ENCODE measurements around the gene POMGNT2. TPM values are rescaled to one million over a fixed set of nuclear protein-coding genes. Genes with fewer than 3 reads are reported as not detected.

Gene POMGNT2
- total and polyA plus RNA-seq, 2 donors (not counting 1 experiment from before 2014, with no cell fraction given): 2.8 to 3.1 TPM

GRCh38 chr3:43148033-43148432 lies 42.2 kb upstream of the POMGNT2 start:
- Histone ChIP-seq H2AFZ (ENCODE audit: insufficient read depth, low read depth, low read length, poor library complexity, severe bottlenecking) (no peak overlapping the region), H3K79me2 (ENCODE audit: control insufficient read depth, insufficient read depth, low read length) (no peaks in the 10 kb centered on the region), H3K36me3 (replicated peaks in 1 of 2; ENCODE audit: control extremely low read depth in 1 of 2, control insufficient read depth in 1 of 2, extremely low read depth in 1 of 2, insufficient read depth in 2 of 2, low read length in 1 of 2) (no peaks in the 10 kb centered on the region), H3K4me1 (ENCODE audit: control insufficient read depth in 2 of 2, insufficient read depth in 2 of 2, low read length in 2 of 2) (no peaks in the 10 kb centered on the region), H3K27me3 (replicated peaks in 1 of 4; ENCODE audit: control extremely low read depth in 1 of 4, control insufficient read depth in 3 of 4, insufficient read depth in 4 of 4, low read length in 3 of 4) (peaks cover 0 to 4% (median 0%) of the 10 kb centered on the region in 4 experiments), H3K4me2 (replicated peaks; ENCODE audit: low read depth, low read length, poor library complexity, severe bottlenecking) (no peak overlapping the region), H3K27ac (ENCODE audit: low read length in 2 of 2) (no peak overlapping the region), H3K9ac (ENCODE audit: low read length) (no peak overlapping the region), H3K4me3 (ENCODE audit: control extremely low read depth in 1 of 5, extremely low read depth in 1 of 5, insufficient read depth in 1 of 5, low read depth in 2 of 5, low read length in 4 of 5) (no peak overlapping the region), H4K20me1 (ENCODE audit: control insufficient read depth, insufficient read depth, low read length, poor library complexity, severe bottlenecking) (no peaks in the 10 kb centered on the region), H3K9me3 (ENCODE audit: control extremely low read depth in 1 of 3, control insufficient read depth in 2 of 3, insufficient read depth in 1 of 3, low read length in 2 of 3) (no peaks in the 10 kb centered on the region)
- ChIA-PET POLR2A (no interaction called here), CTCF (no interaction called here)
- intact Hi-C loops (cut with micrococcal nuclease): no loop called here
- Mint-ChIP-seq H3K4me1 (no peaks in the 10 kb centered on the region), H3K27me3 (peaks cover 25% of the 10 kb centered on the region), H3K4me3 (no peak overlapping the region), H3K27ac (no peak overlapping the region), H3K9me3 (ENCODE audit: insufficient read depth) (no peaks in the 10 kb centered on the region)
- no peak for TF ChIP-seq EZH2 (IDR thresholded peaks at IDR 0.05; ENCODE audit: borderline replicate concordance, insufficient read depth, low read depth, low read length, poor library complexity, severe bottlenecking)
- TF ChIP-seq, protein P1, sequence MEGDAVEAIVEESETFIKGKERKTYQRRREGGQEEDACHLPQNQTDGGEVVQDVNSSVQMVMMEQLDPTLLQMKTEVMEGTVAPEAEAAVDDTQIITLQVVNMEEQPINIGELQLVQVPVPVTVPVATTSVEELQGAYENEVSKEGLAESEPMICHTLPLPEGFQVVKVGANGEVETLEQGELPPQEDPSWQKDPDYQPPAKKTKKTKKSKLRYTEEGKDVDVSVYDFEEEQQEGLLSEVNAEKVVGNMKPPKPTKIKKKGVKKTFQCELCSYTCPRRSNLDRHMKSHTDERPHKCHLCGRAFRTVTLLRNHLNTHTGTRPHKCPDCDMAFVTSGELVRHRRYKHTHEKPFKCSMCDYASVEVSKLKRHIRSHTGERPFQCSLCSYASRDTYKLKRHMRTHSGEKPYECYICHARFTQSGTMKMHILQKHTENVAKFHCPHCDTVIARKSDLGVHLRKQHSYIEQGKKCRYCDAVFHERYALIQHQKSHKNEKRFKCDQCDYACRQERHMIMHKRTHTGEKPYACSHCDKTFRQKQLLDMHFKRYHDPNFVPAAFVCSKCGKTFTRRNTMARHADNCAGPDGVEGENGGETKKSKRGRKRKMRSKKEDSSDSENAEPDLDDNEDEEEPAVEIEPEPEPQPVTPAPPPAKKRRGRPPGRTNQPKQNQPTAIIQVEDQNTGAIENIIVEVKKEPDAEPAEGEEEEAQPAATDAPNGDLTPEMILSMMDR (IDR thresholded peaks at IDR 0.05): no peak
- ATAC-seq (ENCODE audit: low read depth) (no peak), DNase-seq (no peak)

DNA sequence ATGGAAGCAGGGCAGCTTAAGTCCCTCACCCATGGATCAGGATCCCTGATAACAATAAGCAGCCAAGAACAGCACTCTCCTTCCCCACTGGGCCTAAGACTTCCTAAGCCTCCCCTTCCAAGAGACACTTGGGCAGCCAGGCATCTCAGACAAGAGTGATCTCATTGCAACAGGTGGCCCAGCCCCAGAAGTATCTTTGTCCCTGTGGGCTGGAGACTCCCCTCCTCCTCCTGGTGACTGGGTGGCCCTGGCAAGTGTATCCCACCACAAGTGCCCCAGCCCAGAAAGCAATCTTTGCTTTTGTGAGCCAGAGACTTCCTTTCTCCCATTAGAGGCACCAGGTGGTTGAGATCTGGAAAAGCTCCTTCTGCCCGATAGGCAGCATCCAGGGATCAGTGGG lies 40.7 kb upstream of the POMGNT2 start:
- H3K79me2 ChIP-seq (ENCODE audit: control insufficient read depth, insufficient read depth, low read length): no peaks in the 10 kb centered on the region
- no peak for ATAC-seq (ENCODE audit: low read depth)
- H3K27ac ChIP-seq (ENCODE audit: low read length in 2 of 2): no peak overlapping the region
- no peak overlapping the region for H3K4me3 ChIP-seq (ENCODE audit: control extremely low read depth in 1 of 5, extremely low read depth in 1 of 5, insufficient read depth in 1 of 5, low read depth in 2 of 5, low read length in 4 of 5)
- H2AFZ ChIP-seq (ENCODE audit: insufficient read depth, low read depth, low read length, poor library complexity, severe bottlenecking): no peak overlapping the region
- no peaks in the 10 kb centered on the region for H3K4me1 Mint-ChIP-seq
- H3K9ac ChIP-seq (ENCODE audit: low read length): no peak overlapping the region
- WGBS (ENCODE audit: insufficient coverage): no CpG with 5 or more reads among the region's 1 CpG
- H3K27me3 Mint-ChIP-seq: peaks cover 31% of the 10 kb centered on the region
- no peaks in the 10 kb centered on the region for H4K20me1 ChIP-seq (ENCODE audit: control insufficient read depth, insufficient read depth, low read length, poor library complexity, severe bottlenecking)
- no peak for TF ChIP-seq EZH2 (IDR thresholded peaks at IDR 0.05; ENCODE audit: borderline replicate concordance, insufficient read depth, low read depth, low read length, poor library complexity, severe bottlenecking)
- TF ChIP-seq, protein P1 (IDR thresholded peaks at IDR 0.05): no peak
- intact Hi-C loops (cut with micrococcal nuclease): no loop called here
- peaks cover 0 to 4% (median 0%) of the 10 kb centered on the region in 4 experiments for H3K27me3 ChIP-seq (replicated peaks in 1 of 4; ENCODE audit: control extremely low read depth in 1 of 4, control insufficient read depth in 3 of 4, insufficient read depth in 4 of 4, low read length in 3 of 4)
- no peaks in the 10 kb centered on the region for H3K9me3 ChIP-seq (ENCODE audit: control extremely low read depth in 1 of 3, control insufficient read depth in 2 of 3, insufficient read depth in 1 of 3, low read length in 2 of 3)
- CTCF ChIA-PET: no interaction called here
- H3K4me2 ChIP-seq (replicated peaks; ENCODE audit: low read depth, low read length, poor library complexity, severe bottlenecking): no peak overlapping the region
- no peak overlapping the region for H3K27ac Mint-ChIP-seq
- H3K36me3 ChIP-seq (replicated peaks in 1 of 2; ENCODE audit: control extremely low read depth in 1 of 2, control insufficient read depth in 1 of 2, extremely low read depth in 1 of 2, insufficient read depth in 2 of 2, low read length in 1 of 2): no peaks in the 10 kb centered on the region
- no peak for DNase-seq
- H3K9me3 Mint-ChIP-seq (ENCODE audit: insufficient read depth): no peaks in the 10 kb centered on the region
- POLR2A ChIA-PET: no interaction called here
- H3K4me1 ChIP-seq (ENCODE audit: control insufficient read depth in 2 of 2, insufficient read depth in 2 of 2, low read length in 2 of 2): no peaks in the 10 kb centered on the region
- no peak overlapping the region for H3K4me3 Mint-ChIP-seq
